Loucy (cell line): ENCODE data around the gene SLC25A12.

Experiments used
- H2AFZ ChIP-seq: fragments of 200-600 bp; sonication (generic); 2 replicates; pipeline ENCODE4 v1.6.0; 2016; ENCODE audit warnings: antibody characterized with exemption, mild to moderate bottlenecking, low read length, moderate library complexity
- H3F3A ChIP-seq: fragments of 200-600 bp; 2 replicates; pipeline ENCODE4 v1.6.0; 2016; ENCODE audit warnings: antibody characterized with exemption, low read depth, mild to moderate bottlenecking
- H3K27me3 ChIP-seq: fragments of 200-600 bp; sonication (generic); 2 replicates; pipeline ENCODE4 v1.6.1; 2014; ENCODE audit warnings: low read length, mild to moderate bottlenecking; ENCODE audit not compliant: insufficient read depth, poor library complexity, severe bottlenecking
- H3K36me3 ChIP-seq: fragments of 200-600 bp; sonication (generic); 2 replicates; pipeline ENCODE4 v1.6.1; 2016; ENCODE audit warnings: low read length; ENCODE audit not compliant: insufficient read depth
- H3K4me1 ChIP-seq: fragments of 200-600 bp; sonication (generic); 2 replicates; pipeline ENCODE4 v1.5.1; 2014; ENCODE audit warnings: low read length, mild to moderate bottlenecking; ENCODE audit not compliant: insufficient read depth, poor library complexity, severe bottlenecking
- H3K4me2 ChIP-seq: fragments of 200-600 bp; sonication (generic); 2 replicates; pipeline ENCODE4 v1.6.0; 2014; ENCODE audit warnings: antibody characterized with exemption, low read length, low read depth, mild to moderate bottlenecking; ENCODE audit not compliant: poor library complexity, severe bottlenecking
- H3K4me3 ChIP-seq: fragments of 200-600 bp; sonication (generic); 2 replicates; pipeline ENCODE4 v1.5.1; 2014; ENCODE audit warnings: low read length, mild to moderate bottlenecking, mixed read lengths; ENCODE audit not compliant: poor library complexity, severe bottlenecking
- H3K79me2 ChIP-seq: fragments of 200-600 bp; sonication (generic); 2 replicates; pipeline ENCODE4 v1.6.1; 2014; ENCODE audit warnings: low read length; ENCODE audit not compliant: insufficient read depth
- H3K9ac ChIP-seq: fragments of 200-600 bp; sonication (generic); 2 replicates; pipeline ENCODE4 v1.6.0; 2014; ENCODE audit warnings: mild to moderate bottlenecking, low read depth, low read length, moderate library complexity; ENCODE audit not compliant: poor library complexity, severe bottlenecking
- H3K9me2 ChIP-seq: fragments of 200-600 bp; sonication (generic); replicated peaks from 2 replicates; pipeline ENCODE4 v1.6.1; 2016; ENCODE audit warnings: low read depth, low read length, mixed read lengths
- H3K9me3 ChIP-seq: fragments of 200-600 bp; sonication (generic); 2 replicates; pipeline ENCODE4 v1.6.1; 2014; ENCODE audit warnings: mild to moderate bottlenecking, antibody characterized with exemption, low read length, low read depth; ENCODE audit not compliant: insufficient read depth
- H4K20me1 ChIP-seq: fragments of 200-600 bp; sonication (generic); 2 replicates; pipeline ENCODE4 v1.6.0; 2014; ENCODE audit warnings: antibody characterized with exemption, low read length, mild to moderate bottlenecking; ENCODE audit not compliant: insufficient read depth, poor library complexity, severe bottlenecking
- CTCF ChIP-seq: fragments of 200-600 bp; sonication (generic); conservative IDR thresholded peaks from 2 replicates; pipeline ENCODE4 v1.5.1; 2014; ENCODE audit warnings: mild to moderate bottlenecking, antibody characterized with exemption, low read length
- EZH2phosphoT487 ChIP-seq: fragments of 200-600 bp; IDR thresholded peaks from 2 replicates; pipeline ENCODE4 v1.6.1; 2018; ENCODE audit warnings: antibody characterized with exemption, mild to moderate bottlenecking, moderate library complexity, borderline replicate concordance

The SLC25A12 gene

GRCh38 chr2:171923206-171923605 lies 29.2 kb upstream of the SLC25A12 start:
- H2AFZ ChIP-seq: no peak overlapping the region

GRCh38 chr2:171922230-171923022 lies 28.4 kb upstream of the SLC25A12 start, which contains the start of gene HAT1:
TSS of gene HAT1 (plus strand) at chr2:171922461. CDS start at chr2:171922501, 40 bp downstream.
- Histone ChIP-seq H3K4me3 (peak within 1 kb of the TSS; percentile 81), H3F3A (no peaks in the 10 kb centered on the region), H3K27me3 (no peaks in the 10 kb centered on the region), H3K9me3 (no peaks in the 10 kb centered on the region), H3K4me2 (peak within 1 kb of the TSS; percentile 93), H2AFZ (peak within 1 kb of the TSS; percentile 97), H3K79me2 (peaks cover 50% of the 10 kb centered on the region), H3K4me1 (peaks cover 38% of the 10 kb centered on the region), H3K9me2 (no peaks in the 10 kb centered on the region), H4K20me1 (peaks cover 27% of the 10 kb centered on the region), H3K9ac (peak within 1 kb of the TSS; percentile 84), H3K36me3 (peaks cover 3% of the 10 kb centered on the region; the same call in 1 of the 2 replicates)
- TF ChIP-seq EZH2phosphoT487 (no peak), CTCF (no peak)

More at GRCh38 chr2:171923206-171923605, 29.2 kb upstream of the SLC25A12 start:
- Histone ChIP-seq H3K79me2 (peaks cover 58% of the 10 kb centered on the region), H3K36me3 (peaks cover 3% of the 10 kb centered on the region; the same call in 1 of the 2 replicates), H3K9ac (peak overlapping the region; percentile 84), H3K4me3 (peak overlapping the region; percentile 81), H4K20me1 (peaks cover 28% of the 10 kb centered on the region), H3K9me3 (no peaks in the 10 kb centered on the region), H3K4me1 (peaks cover 40% of the 10 kb centered on the region), H3K4me2 (peak overlapping the region; percentile 93), H3K9me2 (no peaks in the 10 kb centered on the region), H3K27me3 (no peaks in the 10 kb centered on the region), H3F3A (no peaks in the 10 kb centered on the region)
- TF ChIP-seq EZH2phosphoT487 (no peak), CTCF (no peak)

GRCh38 chr2:171921970-171922229 lies 27.9 kb upstream of the SLC25A12 start:
- Histone ChIP-seq H3K4me3 (peak overlapping the region; percentile 81), H3F3A (no peaks in the 10 kb centered on the region), H3K9me3 (no peaks in the 10 kb centered on the region), H3K9me2 (no peaks in the 10 kb centered on the region), H3K36me3 (peaks cover 2% of the 10 kb centered on the region; the same call in 1 of the 2 replicates), H3K4me2 (peak overlapping the region; percentile 88), H3K27me3 (no peaks in the 10 kb centered on the region), H2AFZ (peak overlapping the region; percentile 97), H3K79me2 (peaks cover 45% of the 10 kb centered on the region), H3K4me1 (peaks cover 33% of the 10 kb centered on the region), H3K9ac (peak overlapping the region; percentile 84), H4K20me1 (peaks cover 22% of the 10 kb centered on the region)
- TF ChIP-seq CTCF (no peak), EZH2phosphoT487 (no peak)
